RWPE2 (cell line): ENCODE data around the gene AK8.

Experiments
- ATAC-seq: fragments of 200-7000 bp; cut with Tn5 transposase; 3 replicates; pipeline ENCODE4 v1.9.1; 2021; ENCODE audit warnings: low read depth
- DNase-seq: peaks from one replicate; pipeline ENCODE4 v3.0.0-alpha.2; 2020; ENCODE audit warnings: low spot score
- H3K27ac ChIP-seq: fragments of 450-650 bp; 2 replicates; pipeline ENCODE4 v1.5.1; 2017; ENCODE audit warnings: mild to moderate bottlenecking; ENCODE audit not compliant: poor library complexity, severe bottlenecking
- H3K27me3 ChIP-seq: fragments of 250-450 bp; sonication (Bioruptor Pico); 2 replicates; pipeline ENCODE4 v1.5.1; 2021; ENCODE audit warnings: mild to moderate bottlenecking, moderate library complexity; ENCODE audit not compliant: insufficient read depth, poor library complexity, severe bottlenecking
- H3K36me3 ChIP-seq: fragments of 250-450 bp; sonication (Bioruptor Pico); 2 replicates; pipeline ENCODE4 v1.5.1; 2020; ENCODE audit warnings: low read depth, mild to moderate bottlenecking, moderate library complexity
- H3K4me1 ChIP-seq: fragments of 250-450 bp; sonication (Bioruptor Pico); 2 replicates; pipeline ENCODE4 v1.5.1; 2021; ENCODE audit warnings: mild to moderate bottlenecking, moderate library complexity; ENCODE audit not compliant: insufficient read depth, poor library complexity, severe bottlenecking
- H3K4me3 ChIP-seq: fragments of 250-450 bp; sonication (Bioruptor Pico); 2 replicates; pipeline ENCODE4 v1.5.1; 2021; ENCODE audit warnings: mild to moderate bottlenecking, moderate library complexity; ENCODE audit not compliant: severe bottlenecking
- H3K9me3 ChIP-seq: fragments of 250-450 bp; sonication (Bioruptor Pico); 2 replicates; pipeline ENCODE4 v1.5.1; 2021; ENCODE audit warnings: mild to moderate bottlenecking, moderate library complexity; ENCODE audit not compliant: severe bottlenecking
- CTCF ChIP-seq: fragments of 450-650 bp; IDR thresholded peaks from one replicate; pipeline ENCODE4 v1.5.1; 2017; ENCODE audit warnings: mild to moderate bottlenecking, moderate library complexity; ENCODE audit not compliant: poor library complexity, severe bottlenecking

Gene AK8

GRCh38 chr9:132798817-132799790 lies 79.0 kb downstream of the AK8 start:
- Histone ChIP-seq H3K4me3 (no peak overlapping the region), H3K9me3 (no peaks in the 10 kb centered on the region), H3K36me3 (no peaks in the 10 kb centered on the region), H3K27ac (no peak overlapping the region), H3K4me1 (no peaks in the 10 kb centered on the region), H3K27me3 (no peaks in the 10 kb centered on the region)
- TF ChIP-seq CTCF, result no peak
- DNase-seq (no peak), ATAC-seq (no peak)

GRCh38 chr9:132797861-132798659 lies 80.0 kb downstream of the AK8 start:
- H3K27me3 ChIP-seq, result no peaks in the 10 kb centered on the region
- H3K4me3 ChIP-seq, result no peak overlapping the region
- H3K4me1 ChIP-seq, result no peaks in the 10 kb centered on the region
- DNase-seq (no peak), ATAC-seq (no peak)
- H3K27ac ChIP-seq, result no peak overlapping the region
- no peaks in the 10 kb centered on the region for H3K9me3 ChIP-seq
- no peaks in the 10 kb centered on the region for H3K36me3 ChIP-seq
- TF ChIP-seq CTCF, result no peak

- TF ChIP-seq CTCF, result no peak
- H3K9me3 ChIP-seq, result no peaks in the 10 kb centered on the region
- no peaks in the 10 kb centered on the region for H3K27me3 ChIP-seq
Measured at GRCh38 chr9:132795511-132796303, 82.4 kb downstream of the AK8 start.

GRCh38 chr9:132794730-132795380 lies 83.2 kb downstream of the AK8 start:
- no peak for DNase-seq
- ATAC-seq, result peak; percentile 73

More at GRCh38 chr9:132795511-132796303, 82.4 kb downstream of the AK8 start:
- DNase-seq, result no peak
- no peaks in the 10 kb centered on the region for H3K4me1 ChIP-seq
- H3K4me3 ChIP-seq, result no peak overlapping the region
- no peak overlapping the region for H3K27ac ChIP-seq
- no peak for ATAC-seq
- H3K36me3 ChIP-seq, result no peaks in the 10 kb centered on the region

More at GRCh38 chr9:132794730-132795380, 83.2 kb downstream of the AK8 start:
- H3K27me3 ChIP-seq, result no peaks in the 10 kb centered on the region
- no peaks in the 10 kb centered on the region for H3K36me3 ChIP-seq
- no peak for TF ChIP-seq CTCF
- H3K4me3 ChIP-seq, result no peak overlapping the region
- no peaks in the 10 kb centered on the region for H3K4me1 ChIP-seq
- H3K27ac ChIP-seq, result no peak overlapping the region
- no peaks in the 10 kb centered on the region for H3K9me3 ChIP-seq
